Nephron progenitor cell (in vitro differentiated cells): Measurements from ENCODE around the gene ITK.

Experiments
- DNase-seq: peaks from one replicate; pipeline ENCODE4 v3.0.0; 2021
- H3K27ac Mint-ChIP-seq: 2 replicates; pipeline ENCODE4 v1.8.0; 2021; ENCODE audit warnings: mild to moderate bottlenecking, moderate library complexity, mixed read lengths
- H3K27me3 Mint-ChIP-seq: 2 replicates; pipeline ENCODE4 v1.8.0; 2021; ENCODE audit warnings: mild to moderate bottlenecking, low read depth, mixed read lengths; ENCODE audit not compliant: poor library complexity
- H3K36me3 Mint-ChIP-seq: 2 replicates; pipeline ENCODE4 v1.8.0; 2021; ENCODE audit warnings: low read depth, mixed read lengths
- H3K4me1 Mint-ChIP-seq: 2 replicates; pipeline ENCODE4 v1.8.0; 2021; ENCODE audit warnings: mixed read lengths
- H3K4me3 Mint-ChIP-seq: 2 replicates; pipeline ENCODE4 v1.8.0; 2021; ENCODE audit warnings: mild to moderate bottlenecking, moderate library complexity, mixed read lengths
- H3K9me3 Mint-ChIP-seq: 2 replicates; pipeline ENCODE4 v1.8.0; 2021; ENCODE audit warnings: mild to moderate bottlenecking, moderate library complexity, mixed read lengths
- TF ChIP-seq, protein P1 (sequence below): fragments of 200-600 bp; sonication (generic); IDR thresholded peaks from 2 replicates; pipeline ENCODE4 v1.5.0; 2021; ENCODE audit warnings: antibody characterized with exemption

ITK gene

DNA sequence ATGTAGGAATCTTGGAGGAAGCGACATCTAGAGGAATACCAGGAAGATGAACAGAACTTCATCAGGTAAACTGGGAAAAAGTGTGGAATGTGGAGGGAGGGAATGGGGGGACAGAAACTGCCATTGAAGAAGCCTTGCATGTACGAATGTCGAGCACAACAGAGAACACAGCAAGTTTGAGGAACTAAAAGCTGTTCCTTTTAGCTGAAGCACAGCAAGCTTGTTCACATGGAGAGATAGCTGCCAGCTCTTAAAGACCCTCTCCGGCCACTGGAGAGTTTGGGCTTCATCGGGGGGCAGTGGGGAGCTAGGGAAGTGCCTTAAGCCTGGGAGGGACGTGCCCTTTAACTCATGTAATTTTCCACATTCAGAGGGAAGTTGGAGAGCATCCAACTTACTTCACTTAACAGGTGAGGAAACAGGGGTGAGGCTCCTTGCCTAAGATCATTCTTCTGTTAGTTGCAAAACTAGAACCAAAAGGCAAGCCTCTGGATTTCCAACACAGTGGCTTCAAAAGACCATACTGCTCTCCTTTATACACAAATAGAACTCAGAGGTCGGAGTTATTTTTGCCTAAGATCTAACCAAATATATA lies 83.0 kb downstream of the ITK start:
- Mint-ChIP-seq H3K4me1 (peaks cover 9% of the 10 kb centered on the region), H3K36me3 (no peaks in the 10 kb centered on the region), H3K4me3 (no peak overlapping the region), H3K27ac (no peak overlapping the region), H3K9me3 (peaks cover 3% of the 10 kb centered on the region), H3K27me3 (peaks cover 53% of the 10 kb centered on the region)
- DNase-seq: no peak
- TF ChIP-seq, protein P1, sequence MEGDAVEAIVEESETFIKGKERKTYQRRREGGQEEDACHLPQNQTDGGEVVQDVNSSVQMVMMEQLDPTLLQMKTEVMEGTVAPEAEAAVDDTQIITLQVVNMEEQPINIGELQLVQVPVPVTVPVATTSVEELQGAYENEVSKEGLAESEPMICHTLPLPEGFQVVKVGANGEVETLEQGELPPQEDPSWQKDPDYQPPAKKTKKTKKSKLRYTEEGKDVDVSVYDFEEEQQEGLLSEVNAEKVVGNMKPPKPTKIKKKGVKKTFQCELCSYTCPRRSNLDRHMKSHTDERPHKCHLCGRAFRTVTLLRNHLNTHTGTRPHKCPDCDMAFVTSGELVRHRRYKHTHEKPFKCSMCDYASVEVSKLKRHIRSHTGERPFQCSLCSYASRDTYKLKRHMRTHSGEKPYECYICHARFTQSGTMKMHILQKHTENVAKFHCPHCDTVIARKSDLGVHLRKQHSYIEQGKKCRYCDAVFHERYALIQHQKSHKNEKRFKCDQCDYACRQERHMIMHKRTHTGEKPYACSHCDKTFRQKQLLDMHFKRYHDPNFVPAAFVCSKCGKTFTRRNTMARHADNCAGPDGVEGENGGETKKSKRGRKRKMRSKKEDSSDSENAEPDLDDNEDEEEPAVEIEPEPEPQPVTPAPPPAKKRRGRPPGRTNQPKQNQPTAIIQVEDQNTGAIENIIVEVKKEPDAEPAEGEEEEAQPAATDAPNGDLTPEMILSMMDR: no peak

DNA sequence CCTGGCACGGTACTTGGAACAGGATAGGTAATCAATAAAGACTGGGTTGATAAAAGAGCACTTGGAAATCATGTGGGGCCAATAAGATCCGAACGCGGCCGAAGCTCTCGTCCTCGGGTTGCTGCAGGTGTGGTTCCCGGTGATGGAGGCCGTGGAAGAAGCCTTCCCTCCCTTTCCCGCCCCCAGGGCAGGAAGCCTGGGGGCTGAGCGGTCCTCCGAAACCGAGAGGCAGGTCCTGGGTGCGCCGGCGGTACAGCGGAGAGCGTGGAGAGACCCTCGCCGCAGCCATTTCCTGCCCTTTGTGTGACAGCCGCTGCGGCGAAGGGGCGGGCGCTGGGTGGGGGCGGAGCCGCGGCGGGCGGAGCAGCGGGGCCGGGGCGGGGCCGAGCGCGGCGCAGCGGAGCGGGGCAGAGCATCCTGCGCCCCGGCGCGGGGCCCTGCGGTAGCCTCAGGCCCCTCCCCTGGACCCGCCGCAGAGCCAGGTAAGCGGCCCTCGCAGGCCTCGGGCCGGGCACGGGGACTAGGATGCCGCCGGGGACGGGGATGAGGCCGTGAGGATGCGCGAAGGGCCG lies 85.2 kb downstream of the ITK start, which contains the start of gene CYFIP2:
TSS of gene CYFIP2 (plus strand) at position 410 of the 572 bp plus-strand sequence. CDS start 19,239 bp downstream, outside the sequence.
- H3K27ac Mint-ChIP-seq: no peak within 1 kb of the TSS
- peaks cover 50% of the 10 kb centered on the region for H3K27me3 Mint-ChIP-seq
- H3K36me3 Mint-ChIP-seq: no peaks in the 10 kb centered on the region
- peak within 1 kb of the TSS; percentile 93 for H3K4me3 Mint-ChIP-seq
- DNase-seq: peak; percentile 85
- H3K4me1 Mint-ChIP-seq: peaks cover 23% of the 10 kb centered on the region
- H3K9me3 Mint-ChIP-seq: no peaks in the 10 kb centered on the region
- TF ChIP-seq, protein P1: no peak

- H3K9me3 Mint-ChIP-seq: no peaks in the 10 kb centered on the region
- H3K27me3 Mint-ChIP-seq: peaks cover 49% of the 10 kb centered on the region
- peak; percentile 52 for DNase-seq
- peak overlapping the region; percentile 83 for H3K4me3 Mint-ChIP-seq
- TF ChIP-seq, protein P1: no peak
- H3K27ac Mint-ChIP-seq: no peak overlapping the region
- H3K4me1 Mint-ChIP-seq: peaks cover 23% of the 10 kb centered on the region
- H3K36me3 Mint-ChIP-seq: no peaks in the 10 kb centered on the region
These were observed 85.8 kb downstream of the ITK start for GRCh38 chr5:157266286-157267007.

GRCh38 chr5:157267025-157267424 lies 86.4 kb downstream of the ITK start:
- Mint-ChIP-seq H3K9me3 (no peaks in the 10 kb centered on the region), H3K4me3 (peak overlapping the region; percentile 83), H3K36me3 (no peaks in the 10 kb centered on the region), H3K4me1 (peaks cover 23% of the 10 kb centered on the region), H3K27me3 (peaks cover 49% of the 10 kb centered on the region), H3K27ac (no peak overlapping the region)
- TF ChIP-seq, protein P1: no peak
- DNase-seq: no peak

DNA sequence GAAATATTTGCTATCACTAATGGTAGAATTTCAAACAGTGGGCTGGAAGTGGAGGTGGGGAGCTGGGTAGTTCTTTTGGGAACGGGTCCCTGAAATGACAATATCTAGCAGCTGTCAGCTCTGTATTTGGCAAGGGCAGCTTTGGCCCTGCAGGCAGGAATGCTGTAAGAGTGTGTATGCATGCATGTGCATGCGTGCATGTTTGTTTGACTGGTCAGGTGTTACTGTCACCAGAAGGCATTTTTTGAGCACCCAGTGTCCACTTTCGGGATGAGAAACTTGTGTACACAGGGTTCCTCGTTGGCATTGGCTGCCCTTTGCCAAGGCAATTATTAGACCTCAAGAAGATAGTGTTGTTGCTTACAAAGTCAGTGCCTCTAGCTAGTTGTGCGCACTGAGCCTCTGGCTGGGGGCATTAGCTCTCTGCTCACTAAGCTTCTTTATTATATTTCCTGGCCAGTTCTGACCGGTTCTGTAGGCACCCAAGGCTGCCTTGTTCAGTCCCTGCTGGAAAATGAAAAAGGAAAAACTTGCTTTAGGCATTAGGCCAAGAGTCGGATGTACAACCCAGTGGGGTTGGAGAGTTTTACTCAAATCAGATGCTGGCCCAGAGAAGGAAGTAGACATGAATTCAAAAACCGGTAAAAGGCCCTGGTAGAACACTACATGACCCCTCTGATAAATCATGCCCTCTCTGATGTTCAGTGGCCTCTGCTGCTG lies 87.3 kb downstream of the ITK start:
- H3K27me3 Mint-ChIP-seq: peaks cover 46% of the 10 kb centered on the region
- no peak overlapping the region for H3K27ac Mint-ChIP-seq
- peaks cover 23% of the 10 kb centered on the region for H3K4me1 Mint-ChIP-seq
- H3K9me3 Mint-ChIP-seq: no peaks in the 10 kb centered on the region
- no peaks in the 10 kb centered on the region for H3K36me3 Mint-ChIP-seq
- H3K4me3 Mint-ChIP-seq: no peak overlapping the region
- DNase-seq: no peak
- TF ChIP-seq, protein P1: no peak
